Measurements from ENCODE around the gene C7orf57. TPM values are rescaled to one million over a fixed set of nuclear protein-coding genes. Genes with fewer than 3 reads are reported as not detected.

The C7orf57 gene
- total RNA-seq, 4 donors from 2014 or later, result not detected

- Histone ChIP-seq H3K4me3 (no peak overlapping the region), H3K27ac (no peak overlapping the region), H3K27me3 (no peaks in the 10 kb centered on the region), H3K9me3 (no peaks in the 10 kb centered on the region), H3K4me1 (no peaks in the 10 kb centered on the region), H3K36me3 (no peaks in the 10 kb centered on the region)
- no peak for DNase-seq (ENCODE audit: low spot score in 2 of 2)
- TF ChIP-seq EP300 (IDR thresholded peaks at IDR 0.05), result no peak
- TF ChIP-seq POLR2A (IDR thresholded peaks at IDR 0.05), result no peak
- TF ChIP-seq, protein P1, sequence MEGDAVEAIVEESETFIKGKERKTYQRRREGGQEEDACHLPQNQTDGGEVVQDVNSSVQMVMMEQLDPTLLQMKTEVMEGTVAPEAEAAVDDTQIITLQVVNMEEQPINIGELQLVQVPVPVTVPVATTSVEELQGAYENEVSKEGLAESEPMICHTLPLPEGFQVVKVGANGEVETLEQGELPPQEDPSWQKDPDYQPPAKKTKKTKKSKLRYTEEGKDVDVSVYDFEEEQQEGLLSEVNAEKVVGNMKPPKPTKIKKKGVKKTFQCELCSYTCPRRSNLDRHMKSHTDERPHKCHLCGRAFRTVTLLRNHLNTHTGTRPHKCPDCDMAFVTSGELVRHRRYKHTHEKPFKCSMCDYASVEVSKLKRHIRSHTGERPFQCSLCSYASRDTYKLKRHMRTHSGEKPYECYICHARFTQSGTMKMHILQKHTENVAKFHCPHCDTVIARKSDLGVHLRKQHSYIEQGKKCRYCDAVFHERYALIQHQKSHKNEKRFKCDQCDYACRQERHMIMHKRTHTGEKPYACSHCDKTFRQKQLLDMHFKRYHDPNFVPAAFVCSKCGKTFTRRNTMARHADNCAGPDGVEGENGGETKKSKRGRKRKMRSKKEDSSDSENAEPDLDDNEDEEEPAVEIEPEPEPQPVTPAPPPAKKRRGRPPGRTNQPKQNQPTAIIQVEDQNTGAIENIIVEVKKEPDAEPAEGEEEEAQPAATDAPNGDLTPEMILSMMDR (IDR thresholded peaks at IDR 0.05), result no peak
- no peak for TF ChIP-seq POLR2AphosphoS5 (IDR thresholded peaks at IDR 0.05)
- WGBS, result 80% methylated on average over 8 of the region's 8 CpGs
These were observed 17.4 kb downstream of the C7orf57 start for GRCh38 chr7:48052748-48053147.

- Histone ChIP-seq H3K4me1 (no peaks in the 10 kb centered on the region), H3K4me3 (no peak overlapping the region), H3K27me3 (no peaks in the 10 kb centered on the region), H3K9me3 (no peaks in the 10 kb centered on the region), H3K36me3 (no peaks in the 10 kb centered on the region), H3K27ac (no peak overlapping the region)
- DNase-seq (ENCODE audit: low spot score in 2 of 2), result no peak
- 96% methylated on average over 2 of the region's 2 CpGs for WGBS
- TF ChIP-seq, protein P1 (IDR thresholded peaks at IDR 0.05), result no peak
- TF ChIP-seq POLR2A (IDR thresholded peaks at IDR 0.05), result no peak
- no peak for TF ChIP-seq POLR2AphosphoS5 (IDR thresholded peaks at IDR 0.05)
- TF ChIP-seq EP300 (IDR thresholded peaks at IDR 0.05), result no peak
These were observed 18.4 kb downstream of the C7orf57 start for GRCh38 chr7:48053736-48054135.

DNA sequence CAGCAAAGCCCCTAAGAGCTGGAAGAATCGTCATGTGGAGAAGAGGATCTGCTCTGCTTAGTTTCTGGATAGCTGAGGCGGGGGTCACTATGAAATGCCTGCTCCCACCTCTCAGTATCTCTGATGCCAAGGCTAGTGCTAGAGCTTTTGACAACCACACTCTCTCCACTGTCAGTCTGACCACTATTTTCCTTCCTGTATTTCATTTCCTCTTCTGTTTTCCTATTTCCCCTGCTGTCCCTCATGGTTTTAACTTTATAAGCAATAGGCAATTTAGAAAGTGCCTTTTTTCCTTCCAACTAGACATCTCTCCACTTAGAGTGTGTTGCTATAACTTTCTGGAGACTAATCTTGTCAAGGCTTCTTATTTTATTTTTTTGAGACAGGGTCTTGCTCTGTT, 23.6 kb downstream of the C7orf57 start:
- TF ChIP-seq POLR2AphosphoS5 (IDR thresholded peaks at IDR 0.05) (no peak), POLR2A (IDR thresholded peaks at IDR 0.05) (no peak), EP300 (IDR thresholded peaks at IDR 0.05) (no peak)
- TF ChIP-seq, protein P1 (IDR thresholded peaks at IDR 0.05), result no peak
- no peak overlapping the region for H3K27ac ChIP-seq
- no peaks in the 10 kb centered on the region for H3K9me3 ChIP-seq
- no peak for DNase-seq (ENCODE audit: low spot score in 2 of 2)
- H3K4me3 ChIP-seq, result no peak overlapping the region
- no peaks in the 10 kb centered on the region for H3K36me3 ChIP-seq
- no peaks in the 10 kb centered on the region for H3K4me1 ChIP-seq
- no peaks in the 10 kb centered on the region for H3K27me3 ChIP-seq
- 88% methylated on average over 2 of the region's 2 CpGs for WGBS

DNA sequence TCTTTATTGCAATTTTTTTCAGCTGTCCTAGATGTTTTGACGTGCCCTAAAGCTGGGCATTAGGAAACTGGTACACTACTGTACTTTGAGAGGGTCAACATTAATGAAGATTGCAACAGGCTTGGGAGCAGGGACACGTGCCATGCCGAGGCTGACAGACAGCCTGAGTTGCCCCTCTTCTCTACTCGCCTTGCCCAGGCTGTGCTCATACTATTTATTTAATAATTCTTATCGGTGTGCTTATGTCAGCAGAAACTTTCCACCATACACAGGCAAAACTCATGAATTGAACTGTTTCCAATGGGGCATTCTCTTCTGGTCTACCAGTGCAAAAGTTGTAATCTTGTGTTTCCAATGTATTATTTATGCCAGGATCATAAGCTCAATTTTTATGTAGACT, 24.4 kb downstream of the C7orf57 start:
- TF ChIP-seq POLR2AphosphoS5 (IDR thresholded peaks at IDR 0.05), result no peak
- no peak for TF ChIP-seq EP300 (IDR thresholded peaks at IDR 0.05)
- H3K36me3 ChIP-seq, result no peaks in the 10 kb centered on the region
- 95% methylated on average over 5 of the region's 5 CpGs for WGBS

GRCh38 chr7:48063985-48064384, 28.6 kb downstream of the C7orf57 start:
- no peaks in the 10 kb centered on the region for H3K36me3 ChIP-seq
- 89% methylated on average over 1 of the region's 1 CpG for WGBS
- H3K27me3 ChIP-seq, result no peaks in the 10 kb centered on the region
- no peak overlapping the region for H3K4me3 ChIP-seq
- no peaks in the 10 kb centered on the region for H3K4me1 ChIP-seq
- TF ChIP-seq, protein P1 (IDR thresholded peaks at IDR 0.05), result no peak
- TF ChIP-seq POLR2A (IDR thresholded peaks at IDR 0.05), result no peak
- no peak for TF ChIP-seq EP300 (IDR thresholded peaks at IDR 0.05)
- no peak for TF ChIP-seq POLR2AphosphoS5 (IDR thresholded peaks at IDR 0.05)
- H3K27ac ChIP-seq, result no peak overlapping the region
- no peaks in the 10 kb centered on the region for H3K9me3 ChIP-seq
- no peak for DNase-seq (ENCODE audit: low spot score in 2 of 2)

More for the DNA sequence above, 24.4 kb downstream of the C7orf57 start:
- H3K27ac ChIP-seq, result no peak overlapping the region
- H3K9me3 ChIP-seq, result no peaks in the 10 kb centered on the region
- H3K27me3 ChIP-seq, result no peaks in the 10 kb centered on the region
- no peaks in the 10 kb centered on the region for H3K4me1 ChIP-seq
- DNase-seq (ENCODE audit: low spot score in 2 of 2), result no peak
- H3K4me3 ChIP-seq, result no peak overlapping the region

DNA sequence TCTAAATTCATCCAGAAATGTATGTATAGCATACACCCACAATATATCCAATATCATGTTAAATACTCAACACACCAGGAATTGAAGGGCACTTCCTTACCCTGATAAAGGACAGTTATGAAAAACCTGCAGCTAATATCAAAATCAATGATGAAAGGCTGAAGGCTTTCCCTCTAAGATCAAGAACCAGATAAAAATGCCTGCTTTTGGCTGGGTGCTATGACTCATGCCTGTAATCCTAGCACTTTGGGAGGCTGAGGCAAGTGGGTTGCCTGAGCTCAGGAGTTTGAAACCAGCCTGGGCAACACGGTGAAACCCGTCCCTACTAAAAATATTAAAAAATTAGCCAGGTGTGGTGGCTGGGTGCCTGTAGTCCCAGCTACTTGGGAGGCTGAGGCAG, 32.1 kb downstream of the C7orf57 start:
- H3K4me3 ChIP-seq, result no peak overlapping the region
- H3K36me3 ChIP-seq, result no peaks in the 10 kb centered on the region
- TF ChIP-seq POLR2AphosphoS5 (IDR thresholded peaks at IDR 0.05) (no peak), EP300 (IDR thresholded peaks at IDR 0.05) (no peak), POLR2A (IDR thresholded peaks at IDR 0.05) (no peak)
- TF ChIP-seq, protein P1 (IDR thresholded peaks at IDR 0.05), result no peak
- WGBS, result 62% methylated on average over 2 of the region's 2 CpGs
- no peaks in the 10 kb centered on the region for H3K27me3 ChIP-seq
- no peak overlapping the region for H3K27ac ChIP-seq
- H3K9me3 ChIP-seq, result no peaks in the 10 kb centered on the region
- no peak for DNase-seq (ENCODE audit: low spot score in 2 of 2)
- H3K4me1 ChIP-seq, result no peaks in the 10 kb centered on the region

Measured in suprapubic skin (tissue), 4 donors.